ENCODE data around the gene ELF3. TPM values are rescaled to one million over a fixed set of nuclear protein-coding genes. Genes with fewer than 3 reads are reported as not detected.
"Not testable (repeated sequence)": the region's sequence is repeated elsewhere in the genome, so short reads cannot be mapped to it uniquely, and the experiment has no call there.

Gene ELF3
- polyA plus RNA-seq = 0.22 and 0.26 TPM in 2 replicates
- polyA minus RNA-seq = 0.35 and 1.7 TPM in 2 replicates

- no peaks in the 10 kb centered on the region for H3K79me2 ChIP-seq (replicated peaks; ENCODE audit: insufficient read depth, low read length)
- no peak within 1 kb of the TSS for H3K9ac ChIP-seq (ENCODE audit: low read length)
- H3K4me3 ChIP-seq (ENCODE audit: low read length) = no peak within 1 kb of the TSS
- no peak within 1 kb of the TSS for H3K4me2 ChIP-seq (ENCODE audit: low read length)
- no peaks in the 10 kb centered on the region for H3K9me2 ChIP-seq (ENCODE audit: insufficient read depth, low read length)
- H3K9me3 ChIP-seq (ENCODE audit: low read length) = no peaks in the 10 kb centered on the region
- no peak for TF ChIP-seq MXI1 (conservative IDR thresholded peaks at IDR 0.05; ENCODE audit: poor library complexity, severe bottlenecking)
- no peak for TF ChIP-seq POLR2AphosphoS5 (IDR thresholded peaks at IDR 0.05)
- no peak for TF ChIP-seq TAF1 (IDR thresholded peaks at IDR 0.05; ENCODE audit: low read depth)
- no peaks in the 10 kb centered on the region for H3K36me3 ChIP-seq (ENCODE audit: insufficient read depth, low read length)
- H4K20me1 ChIP-seq (ENCODE audit: insufficient read depth) = no peaks in the 10 kb centered on the region
- no peaks in the 10 kb centered on the region for H3K27me3 ChIP-seq (ENCODE audit: insufficient read depth, low read depth, low read length)
- no peak within 1 kb of the TSS for H3K27ac ChIP-seq (ENCODE audit: low read length)
- no peak within 1 kb of the TSS for H2AFZ ChIP-seq (ENCODE audit: low read depth, low read length)
- H3F3A ChIP-seq (ENCODE audit: insufficient read depth, low read length, poor library complexity, severe bottlenecking) = no peaks in the 10 kb centered on the region
These were observed at the start of gene ELF3 for GRCh38 chr1:202010180-202011015. Gene ELF3, plus strand, starts transcription at chr1:202010587. Its CDS starts 550 bp downstream, at chr1:202011137.

DNA sequence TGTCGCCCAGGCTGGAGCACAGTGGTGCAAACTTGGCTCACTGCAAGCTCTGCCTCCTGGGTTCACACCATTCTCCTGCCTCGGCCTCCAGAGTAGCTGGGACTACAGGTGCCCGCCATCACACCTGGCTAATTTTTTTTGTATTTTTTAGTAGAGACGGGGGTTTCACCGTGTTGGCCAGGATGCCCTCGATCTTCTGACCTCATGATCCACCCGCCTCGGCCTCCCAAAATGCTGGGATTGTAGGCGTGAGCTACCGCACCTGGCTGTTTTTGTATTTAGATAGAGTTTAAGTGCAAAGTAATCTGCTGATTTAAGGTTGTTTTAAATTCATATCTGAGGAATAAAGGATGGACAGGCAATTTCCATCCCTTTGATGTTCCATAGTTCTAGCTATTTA, 48.0 kb upstream of the ELF3 start:
- H4K20me1 ChIP-seq (ENCODE audit: insufficient read depth); H3K27ac ChIP-seq (ENCODE audit: low read length); H3K36me3 ChIP-seq (ENCODE audit: insufficient read depth, low read length); H3F3A ChIP-seq (ENCODE audit: insufficient read depth, low read length, poor library complexity, severe bottlenecking); H3K79me2 ChIP-seq (replicated peaks; ENCODE audit: insufficient read depth, low read length); H2AFZ ChIP-seq (ENCODE audit: low read depth, low read length); H3K4me2 ChIP-seq (ENCODE audit: low read length); H3K9me2 ChIP-seq (ENCODE audit: insufficient read depth, low read length); H3K9me3 ChIP-seq (ENCODE audit: low read length); H3K9ac ChIP-seq (ENCODE audit: low read length); H3K4me3 ChIP-seq (ENCODE audit: low read length); H3K27me3 ChIP-seq (ENCODE audit: insufficient read depth, low read depth, low read length): not testable (repeated sequence)

DNA sequence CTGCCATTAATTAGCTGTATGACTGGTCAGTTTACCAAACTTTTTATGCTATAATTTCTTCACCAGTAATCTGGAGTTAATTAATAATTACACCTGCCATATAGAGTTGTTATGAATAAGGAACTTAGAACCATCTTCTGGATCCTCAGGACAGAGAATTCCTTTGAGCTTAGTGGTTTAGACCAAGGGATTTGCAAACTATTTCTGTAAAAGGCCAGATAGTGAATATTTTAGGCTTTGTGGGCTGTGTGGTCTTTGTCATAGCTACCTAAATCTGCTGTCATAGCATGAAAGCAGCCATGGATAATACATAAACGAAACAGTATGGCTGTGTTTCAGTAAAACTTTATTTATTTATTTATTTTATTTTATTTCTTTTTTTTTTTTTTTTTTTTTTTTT, 46.1 kb upstream of the ELF3 start:
- no peaks in the 10 kb centered on the region for H3F3A ChIP-seq (ENCODE audit: insufficient read depth, low read length, poor library complexity, severe bottlenecking)
- H3K4me2 ChIP-seq (ENCODE audit: low read length) = no peak overlapping the region
- H3K9me3 ChIP-seq (ENCODE audit: low read length) = no peaks in the 10 kb centered on the region
- H3K36me3 ChIP-seq (ENCODE audit: insufficient read depth, low read length) = peaks cover 4% of the 10 kb centered on the region
- H3K9ac ChIP-seq (ENCODE audit: low read length) = no peak overlapping the region
- no peaks in the 10 kb centered on the region for H3K9me2 ChIP-seq (ENCODE audit: insufficient read depth, low read length)
- no peaks in the 10 kb centered on the region for H3K27me3 ChIP-seq (ENCODE audit: insufficient read depth, low read depth, low read length)
- H4K20me1 ChIP-seq (ENCODE audit: insufficient read depth) = no peaks in the 10 kb centered on the region
- no peaks in the 10 kb centered on the region for H3K79me2 ChIP-seq (replicated peaks; ENCODE audit: insufficient read depth, low read length)
- H3K27ac ChIP-seq (ENCODE audit: low read length) = no peak overlapping the region
- no peak overlapping the region for H2AFZ ChIP-seq (ENCODE audit: low read depth, low read length)
- H3K4me3 ChIP-seq (ENCODE audit: low read length) = no peak overlapping the region
- TF ChIP-seq MXI1 (conservative IDR thresholded peaks at IDR 0.05; ENCODE audit: poor library complexity, severe bottlenecking) = no peak

DNA sequence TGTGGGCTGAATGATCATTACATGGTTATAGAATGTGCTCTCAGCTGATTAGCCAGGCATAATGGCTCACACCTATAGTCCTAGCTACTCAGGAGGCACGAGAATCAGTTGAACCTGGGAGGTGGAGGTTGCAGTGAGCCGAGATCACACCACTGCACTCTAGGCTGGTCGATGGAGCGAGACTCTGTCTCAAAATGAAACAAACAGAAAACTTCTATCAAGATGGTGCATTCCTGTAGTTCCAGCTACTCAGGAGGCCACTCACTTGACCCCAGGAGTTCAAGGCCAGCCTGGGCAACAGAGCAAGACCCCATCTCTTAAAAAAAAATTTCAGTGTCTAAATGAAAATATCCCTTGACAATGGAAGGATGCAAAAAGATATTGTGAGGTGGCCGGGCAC, 44.2 kb upstream of the ELF3 start:
- no peak for TF ChIP-seq EP300 (conservative IDR thresholded peaks at IDR 0.05; ENCODE audit: poor library complexity, severe bottlenecking)
- TF ChIP-seq SMC3 (conservative IDR thresholded peaks at IDR 0.05; ENCODE audit: poor library complexity) = no peak
- TF ChIP-seq REST (IDR thresholded peaks at IDR 0.05; ENCODE audit: borderline replicate concordance) = no peak
- TF ChIP-seq CTCF (IDR thresholded peaks at IDR 0.05; ENCODE audit: poor library complexity, severe bottlenecking) = no peak
- no peak for TF ChIP-seq TAF1 (IDR thresholded peaks at IDR 0.05; ENCODE audit: low read depth)
- no peak for TF ChIP-seq POLR2AphosphoS5 (IDR thresholded peaks at IDR 0.05)
- TF ChIP-seq EZH2 (IDR thresholded peaks at IDR 0.05; ENCODE audit: borderline replicate concordance, insufficient read depth, low read length, poor library complexity, severe bottlenecking) = no peak
- TF ChIP-seq MXI1 (conservative IDR thresholded peaks at IDR 0.05; ENCODE audit: poor library complexity, severe bottlenecking) = no peak
- TF ChIP-seq RAD21 (conservative IDR thresholded peaks at IDR 0.05) = no peak
- Histone ChIP-seq H3K36me3 (ENCODE audit: insufficient read depth, low read length) (peaks cover 21% of the 10 kb centered on the region), H3K27ac (ENCODE audit: low read length) (no peak overlapping the region), H3K79me2 (replicated peaks; ENCODE audit: insufficient read depth, low read length) (no peaks in the 10 kb centered on the region), H3K27me3 (ENCODE audit: insufficient read depth, low read depth, low read length) (no peaks in the 10 kb centered on the region), H3K9ac (ENCODE audit: low read length) (no peak overlapping the region), H4K20me1 (ENCODE audit: insufficient read depth) (peaks cover 2% of the 10 kb centered on the region), H3K9me2 (ENCODE audit: insufficient read depth, low read length) (no peaks in the 10 kb centered on the region), H2AFZ (ENCODE audit: low read depth, low read length) (no peak overlapping the region), H3K9me3 (ENCODE audit: low read length) (no peaks in the 10 kb centered on the region), H3K4me3 (ENCODE audit: low read length) (no peak overlapping the region), H3K4me2 (ENCODE audit: low read length) (no peak overlapping the region), H3F3A (ENCODE audit: insufficient read depth, low read length, poor library complexity, severe bottlenecking) (no peaks in the 10 kb centered on the region)

Data from neural cell (in vitro differentiated cells).